GM13977 (cell line): Measurements from ENCODE around the gene PALLD.

ENCODE experiments used
- DNase-seq: peaks from one replicate; pipeline ENCODE4 v3.0.0; 2012; ENCODE audit warnings: low spot score
- CTCF ChIP-seq: IDR thresholded peaks from 2 replicates; pipeline ENCODE4 v1.5.1; 2012; ENCODE audit warnings: mild to moderate bottlenecking, control low read depth; ENCODE audit not compliant: insufficient read depth; ENCODE audit errors: extremely low read depth, missing control alignments
- in situ Hi-C: fragments of 300-500 bp; cut with MboI; formaldehyde crosslinking; loops from one replicate; pipeline ENCODE4 v1.12.0; 2022; ENCODE audit warnings: low sequenced_read_pairs, low pct_unique_long_range_greater_than_20kb, mixed read lengths, inconsistent platforms; ENCODE audit not compliant: unreplicated experiment

PALLD gene

DNA sequence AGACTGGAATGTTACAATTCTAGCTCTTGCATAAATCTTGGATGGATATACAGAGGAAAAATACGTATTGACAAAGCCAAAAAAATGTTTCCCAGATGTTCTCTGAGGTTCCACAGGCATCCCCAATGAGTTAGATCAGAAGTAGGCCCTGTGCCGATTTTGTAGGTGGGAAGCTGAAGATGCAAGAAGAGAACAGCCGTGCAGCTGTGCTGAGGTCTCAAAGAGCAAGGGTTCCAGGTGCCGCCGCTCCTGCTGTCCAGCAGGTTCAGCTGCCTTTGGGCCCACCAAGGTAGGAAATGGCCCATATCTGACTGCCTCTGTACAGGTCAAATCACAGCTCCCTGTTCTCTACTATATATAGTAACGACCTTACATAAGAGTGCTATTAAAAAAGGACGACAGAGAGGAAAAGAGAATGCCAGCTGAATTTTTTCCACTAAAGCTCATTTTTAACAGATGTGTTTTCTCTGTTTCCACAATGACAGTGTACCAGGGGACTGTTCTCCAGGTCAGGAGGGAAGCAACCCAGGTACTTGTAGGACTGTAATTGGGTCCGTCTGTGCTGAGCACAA is 357.6 kb downstream of the PALLD start:
- no peak for DNase-seq
- in situ Hi-C loops = no loop called here
- no peak for TF ChIP-seq CTCF

GRCh38 chr4:168856312-168856711 is 359.5 kb downstream of the PALLD start:
- no peak for TF ChIP-seq CTCF
- no peak for DNase-seq
- in situ Hi-C loops = no loop called here

DNA sequence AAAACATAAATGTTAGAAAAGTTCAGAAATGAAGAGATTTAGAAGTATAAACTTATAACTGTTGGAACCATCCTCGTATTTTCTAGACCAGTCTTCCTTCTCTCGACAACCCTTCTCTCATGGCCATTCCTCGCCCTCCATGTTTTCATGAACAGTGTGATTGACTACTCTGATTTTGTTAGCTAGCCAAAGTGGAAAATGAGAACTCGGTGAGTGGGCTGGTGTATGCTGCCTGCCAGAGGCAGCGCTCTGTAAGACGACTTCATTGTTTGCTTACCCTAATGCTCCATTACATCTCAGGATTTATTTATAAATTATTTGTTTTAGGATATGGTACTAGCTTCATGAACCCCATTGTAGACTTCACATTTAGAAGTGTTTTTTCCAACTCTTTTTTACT is 360.2 kb downstream of the PALLD start:
- no peak for TF ChIP-seq CTCF

GRCh38 chr4:168857546-168858314 is 360.9 kb downstream of the PALLD start:
- DNase-seq = no peak
- no peak for TF ChIP-seq CTCF
- in situ Hi-C loops = no loop called here

More for the DNA sequence above, 360.2 kb downstream of the PALLD start:
- in situ Hi-C loops = no loop called here
- DNase-seq = no peak

- in situ Hi-C loops = no loop called here
- no peak for TF ChIP-seq CTCF
- no peak for DNase-seq
Observed at GRCh38 chr4:168859100-168859499, 362.2 kb downstream of the PALLD start.

- in situ Hi-C loops = no loop called here
- peak; percentile 38 for DNase-seq
- no peak for TF ChIP-seq CTCF
Observed at GRCh38 chr4:168859888-168860694, 363.2 kb downstream of the PALLD start.
